Psoas muscle (tissue), 8 donors: ENCODE data around the gene SHROOM3. TPM values are rescaled to one million over a fixed set of nuclear protein-coding genes. Genes with fewer than 3 reads are reported as not detected.
"Not testable (repeated sequence)": the region's sequence is repeated elsewhere in the genome, so short reads cannot be mapped to it uniquely, and the experiment has no call there.

Experiments used
- ATAC-seq, 4 donors: fragments of 200-7000 bp; cut with Tn5 transposase; one replicate each; pipeline ENCODE4 v1.9.1; 2020; ENCODE audit warnings: moderate library complexity in 3 of 4, mild to moderate bottlenecking in 2 of 4
- DNase-seq, 2 donors: peaks; one replicate each; pipeline ENCODE4 v3.0.0-alpha.2; 2020
- H3K27ac ChIP-seq: fragments of 200-600 bp; one replicate; pipeline ENCODE4 v1.8.0; 2022
- H3K27me3 ChIP-seq, 3 donors: fragments of 200-600 bp in 1 of 3; one replicate each; pipeline versions ENCODE4 v1.6.1 to v1.8.0; 2013 to 2022; ENCODE audit warnings: low read length in 2 of 3, mild to moderate bottlenecking in 2 of 3, moderate library complexity in 1 of 3; ENCODE audit not compliant: insufficient read depth in 3 of 3
- H3K36me3 ChIP-seq, 2 donors: fragments of 200-600 bp in 1 of 2; one replicate each; pipeline versions ENCODE4 v1.6.1 to v1.8.0; 2013 to 2022; ENCODE audit warnings: low read depth in 1 of 2, mild to moderate bottlenecking in 1 of 2, moderate library complexity in 1 of 2; ENCODE audit not compliant: insufficient read depth in 1 of 2
- H3K4me1 ChIP-seq: fragments of 200-600 bp; one replicate; pipeline ENCODE4 v1.8.0; 2022
- H3K4me3 ChIP-seq: fragments of 200-600 bp; one replicate; pipeline ENCODE4 v1.8.0; 2022; ENCODE audit warnings: mild to moderate bottlenecking
- H3K9me3 ChIP-seq: fragments of 200-600 bp; one replicate; pipeline ENCODE4 v1.8.0; 2022
- CTCF ChIP-seq: fragments of 200-600 bp; IDR thresholded peaks from one replicate; pipeline ENCODE4 v1.8.0; 2022; ENCODE audit warnings: antibody characterized with exemption
- WGBS, 3 donors: extraction: QIAGEN DNeasy Blood & Tissue Kit; methylation state at CpG; one replicate each; pipeline versions ENCODE4 v1.1.6 to v1.1.7; 2013; 5-methylcytosine and 5-hydroxymethylcytosine counted together
- intact Hi-C, 2 donors: fragments of 100-400 bp; cut with DNase I; formaldehyde crosslinking; loops; one replicate each; pipeline versions ENCODE4 v1.11.0 to v1.14.2; 2022
- polyA plus RNA-seq, 3 donors: library from polyadenylated mRNA; stranded (reverse); fragments of 200-250 nt; gene quantifications; one replicate each; pipeline ENCODE4 v1.2.3, GENCODE V29; 2013
- total RNA-seq, 4 donors: library from RNA; stranded (reverse); fragmentation: NEBNext Ultra II Directional in 2 of 4; extraction: Animal tissue kit (Norgen Biotek cat#: 25700) in 2 of 4; gene quantifications; one replicate each; pipeline versions ENCODE4 v1.2.1 to v1.2.4, GENCODE V29; 2021 to 2023
- donor health status: healthy with polysubstance abuse.
- donor health status: DM: no; HTN: no; CAD: no; lungs with moderate emphysema.
- donor health status: Bipolar disorder and iron deficiency.
- donor health status: healthy.
- donor health status: DM: yes; HTN: yes; CAD: no.
- donor health status: DM: no; HTN: no; CAD: no.
- donor health status: DM: no; HTN: no; CAD: no.
- donor health status: DM: yes; HTN: yes; CAD: no.

SHROOM3 gene
- total and polyA plus RNA-seq, 7 donors: 0.01 to 0.79 (median 0.06) TPM

GRCh38 chr4:76726631-76727030 is 291.6 kb downstream of the SHROOM3 start:
- Histone ChIP-seq H3K4me1 (no peaks in the 10 kb centered on the region), H3K9me3 (no peaks in the 10 kb centered on the region), H3K27me3 (no peaks in the 10 kb centered on the region), H3K4me3 (no peak overlapping the region), H3K27ac (no peak overlapping the region), H3K36me3 (no peaks in the 10 kb centered on the region)
- no peak for ATAC-seq
- no peak for DNase-seq
- WGBS, 3 donors: 88 to 91% (median 88%) methylated on average over 5 of the region's 5 CpGs
- intact Hi-C loops: no loop called here
- TF ChIP-seq CTCF: no peak

GRCh38 chr4:76727934-76728333 is 292.9 kb downstream of the SHROOM3 start:
- H3K4me1 ChIP-seq, intact Hi-C loops, H3K4me3 ChIP-seq, H3K36me3 ChIP-seq, H3K27ac ChIP-seq, DNase-seq, H3K9me3 ChIP-seq, ATAC-seq, H3K27me3 ChIP-seq: not testable (repeated sequence)
- WGBS, 3 donors: 93 to 95% (median 94%) methylated on average over 5 of the region's 5 CpGs

- Histone ChIP-seq H3K36me3 (no peaks in the 10 kb centered on the region), H3K4me3 (no peak overlapping the region), H3K4me1 (no peaks in the 10 kb centered on the region), H3K9me3 (no peaks in the 10 kb centered on the region), H3K27ac (no peak overlapping the region), H3K27me3 (no peaks in the 10 kb centered on the region)
- DNase-seq (no peak), ATAC-seq (no peak)
- intact Hi-C loops: no loop called here
- no peak for TF ChIP-seq CTCF
- 80 to 90% (median 84%) methylated on average over 1 of the region's 1 CpG for WGBS, 3 donors
These were observed 294.4 kb downstream of the SHROOM3 start for GRCh38 chr4:76729460-76729859.

- H3K4me3 ChIP-seq: no peak overlapping the region
These were observed 295.0 kb downstream of the SHROOM3 start for GRCh38 chr4:76729980-76730379.

GRCh38 chr4:76732246-76732645 is 297.2 kb downstream of the SHROOM3 start:
- Histone ChIP-seq H3K27me3 (no peaks in the 10 kb centered on the region), H3K36me3 (no peaks in the 10 kb centered on the region), H3K4me3 (no peak overlapping the region), H3K27ac (no peak overlapping the region), H3K9me3 (no peaks in the 10 kb centered on the region), H3K4me1 (no peaks in the 10 kb centered on the region)
- 62 to 75% (median 74%) methylated on average over 1 of the region's 1 CpG for WGBS, 3 donors
- intact Hi-C loops: no loop called here
- no peak for DNase-seq
- ATAC-seq: no peak
- no peak for TF ChIP-seq CTCF

More at GRCh38 chr4:76729980-76730379, 295.0 kb downstream of the SHROOM3 start:
- intact Hi-C loops: no loop called here
- DNase-seq: no peak
- no peak overlapping the region for H3K27ac ChIP-seq
- ATAC-seq: no peak
- 83 to 95% (median 92%) methylated on average over 1 of the region's 1 CpG for WGBS, 3 donors
- TF ChIP-seq CTCF: no peak
- no peaks in the 10 kb centered on the region for H3K4me1 ChIP-seq
- no peaks in the 10 kb centered on the region for H3K27me3 ChIP-seq
- H3K36me3 ChIP-seq: no peaks in the 10 kb centered on the region
- H3K9me3 ChIP-seq: no peaks in the 10 kb centered on the region
